Activated CD8-positive, alpha-beta T cell treated with anti-CD3 and anti-CD28 coated beads for 36 hours (primary cell): ENCODE data around the gene ACTA2. TPM values are rescaled to one million over a fixed set of nuclear protein-coding genes. Genes with fewer than 3 reads are reported as not detected.
A peak's percentile ranks its signal among the peaks of the same experiment; 100 is the strongest.

ENCODE experiments used
- ATAC-seq: fragments of 200-7000 bp; cut with Tn5 transposase; one replicate; pipeline ENCODE4 v1.10.0; 2021; ENCODE audit warnings: mild to moderate bottlenecking, moderate library complexity
- CTCF ChIA-PET: fragments of 350-600 bp; sonication (Branson Sonifier 250); formaldehyde crosslinking; loops from one replicate; lab custom pipeline; 2021; ENCODE audit warnings: antibody characterized with exemption; lab: Charles Lee
- POLR2A ChIA-PET: fragments of 350-600 bp; sonication (Branson Sonifier 250); formaldehyde crosslinking; loops from one replicate; lab custom pipeline; 2021; ENCODE audit warnings: antibody characterized with exemption; lab: Charles Lee
- DNase-seq: peaks from one replicate; pipeline ENCODE4 v3.0.0-alpha.2; 2020
- H3K27ac Mint-ChIP-seq: one replicate; pipeline ENCODE4 v1.8.0; 2021; ENCODE audit warnings: mild to moderate bottlenecking, mixed read lengths
- H3K27me3 Mint-ChIP-seq: one replicate; pipeline ENCODE4 v1.8.0; 2021; ENCODE audit warnings: mixed read lengths
- H3K36me3 Mint-ChIP-seq: one replicate; pipeline ENCODE4 v1.8.0; 2021; ENCODE audit warnings: low read depth, mixed read lengths
- H3K4me1 Mint-ChIP-seq: one replicate; pipeline ENCODE4 v1.8.0; 2021; ENCODE audit warnings: low read depth, mixed read lengths
- H3K4me3 Mint-ChIP-seq: one replicate; pipeline ENCODE4 v1.8.0; 2021; ENCODE audit warnings: mild to moderate bottlenecking, moderate library complexity, mixed read lengths
- H3K9me3 Mint-ChIP-seq: one replicate; pipeline ENCODE4 v1.8.0; 2021; ENCODE audit warnings: mixed read lengths
- CTCF ChIP-seq: fragments of 200-600 bp; IDR thresholded peaks from one replicate; pipeline ENCODE4 v1.8.0; 2022; ENCODE audit warnings: antibody characterized with exemption, mild to moderate bottlenecking
- intact Hi-C: fragments of 100-400 bp; cut with micrococcal nuclease; formaldehyde crosslinking; loops from one replicate; pipeline ENCODE4 v1.10.0; 2022
- total RNA-seq, 2 experiments: library from RNA; stranded (reverse); gene quantifications; one replicate each; pipeline ENCODE4 v1.2.3, GENCODE V29; 2021

Gene ACTA2
- total RNA-seq, 2 experiments from 2014 or later: 13.3 to 14.9 TPM

GRCh38 chr10:88898727-88899126, 53.8 kb downstream of the ACTA2 start:
- CTCF ChIA-PET: interaction anchor here (0.7 to 5.2 kb wide), 7 partner anchors 10 to 64 kb away, joined by 3 to 40 read pairs (median 3); partner anchors contain the start of gene STAMBPL1
- Mint-ChIP-seq H3K9me3 (no peaks in the 10 kb centered on the region), H3K4me1 (peaks cover 78% of the 10 kb centered on the region), H3K36me3 (peaks cover 54% of the 10 kb centered on the region), H3K27ac (peak overlapping the region; percentile 53), H3K4me3 (no peak overlapping the region), H3K27me3 (no peaks in the 10 kb centered on the region)
- intact Hi-C loops: loop anchor here (5.0 kb wide), 1 partner anchor 51 kb away; no protein-coding TSS in a partner anchor
- POLR2A ChIA-PET: interaction anchor here (0.6 to 3.2 kb wide), 3 partner anchors 12 to 92 kb away, joined by 3 to 15 read pairs (median 6); partner anchors contain the start of gene FAS
- DNase-seq (no peak), ATAC-seq (no peak)
- no peak for TF ChIP-seq CTCF

GRCh38 chr10:88896994-88897853, 55.3 kb downstream of the ACTA2 start:
- ChIA-PET CTCF (interaction anchor here (0.8 to 1.3 kb wide), 2 partner anchors 12 to 36 kb away, joined by 3 to 5 read pairs; no protein-coding TSS in a partner anchor), POLR2A (interaction anchor here (0.6 to 1.6 kb wide), 6 partner anchors 8 to 501 kb away, joined by 3 to 7 read pairs (median 4); no protein-coding TSS in a partner anchor)
- intact Hi-C loops: loop anchor here (5.0 kb wide), 1 partner anchor 50 kb away; no protein-coding TSS in a partner anchor
- no peaks in the 10 kb centered on the region for H3K27me3 Mint-ChIP-seq
- H3K4me3 Mint-ChIP-seq: peak overlapping the region; percentile 44
- no peaks in the 10 kb centered on the region for H3K9me3 Mint-ChIP-seq
- H3K36me3 Mint-ChIP-seq: peaks cover 44% of the 10 kb centered on the region
- peaks cover 70% of the 10 kb centered on the region for H3K4me1 Mint-ChIP-seq
- H3K27ac Mint-ChIP-seq: peak overlapping the region; percentile 91
- peak; percentile 75 for DNase-seq
- no peak for TF ChIP-seq CTCF
- ATAC-seq: peak; percentile 70

GRCh38 chr10:88896372-88896993, 56.1 kb downstream of the ACTA2 start:
- no peaks in the 10 kb centered on the region for H3K27me3 Mint-ChIP-seq
- no peaks in the 10 kb centered on the region for H3K9me3 Mint-ChIP-seq
- ATAC-seq (peak; percentile 10), DNase-seq (peak; percentile 18)
- peaks cover 69% of the 10 kb centered on the region for H3K4me1 Mint-ChIP-seq
- H3K27ac Mint-ChIP-seq: peak overlapping the region; percentile 91
- no peak for TF ChIP-seq CTCF
- ChIA-PET POLR2A (interaction anchor here (0.7 to 2.9 kb wide), 6 partner anchors 7 to 501 kb away, joined by 3 to 16 read pairs (median 5); partner anchors contain the start of gene STAMBPL1), CTCF (interaction anchor here (0.8 to 2.6 kb wide), 5 partner anchors 11 to 61 kb away, joined by 3 to 14 read pairs (median 8); no protein-coding TSS in a partner anchor)
- intact Hi-C loops: loop anchor here (5.0 kb wide), 1 partner anchor 49 kb away; no protein-coding TSS in a partner anchor
- peaks cover 42% of the 10 kb centered on the region for H3K36me3 Mint-ChIP-seq
- H3K4me3 Mint-ChIP-seq: peak overlapping the region; percentile 44

- Mint-ChIP-seq H3K4me3 (no peak overlapping the region), H3K27me3 (no peaks in the 10 kb centered on the region), H3K4me1 (peaks cover 66% of the 10 kb centered on the region), H3K9me3 (no peaks in the 10 kb centered on the region), H3K36me3 (peaks cover 39% of the 10 kb centered on the region), H3K27ac (no peak overlapping the region)
- TF ChIP-seq CTCF: no peak
- CTCF ChIA-PET: interaction anchor here (0.8 to 2.6 kb wide), 7 partner anchors 10 to 167 kb away, joined by 3 to 14 read pairs (median 6); no protein-coding TSS in a partner anchor
- POLR2A ChIA-PET: interaction anchor here (0.9 to 2.9 kb wide), 4 partner anchors 9 to 17 kb away, joined by 4 to 16 read pairs (median 5); partner anchors contain the start of gene STAMBPL1
- DNase-seq: no peak
- intact Hi-C loops: loop anchor here (5.0 kb wide), 1 partner anchor 48 kb away; no protein-coding TSS in a partner anchor
- no peak for ATAC-seq
Observed at GRCh38 chr10:88895250-88895649, 57.3 kb downstream of the ACTA2 start.
